Vagina (tissue), 2 donors: ENCODE measurements around the gene MICAL2.

Experiments
- POLR2A ChIP-seq, 2 donors: fragments of 450-650 bp; IDR thresholded peaks; one replicate each; pipeline ENCODE4 v1.6.1; 2017; ENCODE audit warnings: antibody characterized with exemption in 2 of 2, mild to moderate bottlenecking in 2 of 2, moderate library complexity in 2 of 2
- POLR2AphosphoS5 ChIP-seq, 2 donors: sonication (generic); formaldehyde crosslinking; IDR thresholded peaks; one replicate each; pipeline ENCODE4 v1.9.0; 2017; ENCODE audit warnings: antibody characterized with exemption in 2 of 2, mild to moderate bottlenecking in 2 of 2, low read depth in 1 of 2; ENCODE audit not compliant: insufficient read depth in 1 of 2
- TF ChIP-seq, protein P1 (sequence below), 3 experiments: fragments of 450-650 bp in 2 of 3; fragments of 200-600 bp in 1 of 3; sonication (generic) in 1 of 3; IDR thresholded peaks; one replicate each; pipeline ENCODE4 v1.5.1; 2017 to 2019; ENCODE audit warnings: antibody characterized with exemption in 3 of 3, mild to moderate bottlenecking in 2 of 3, moderate library complexity in 2 of 3

DNA sequence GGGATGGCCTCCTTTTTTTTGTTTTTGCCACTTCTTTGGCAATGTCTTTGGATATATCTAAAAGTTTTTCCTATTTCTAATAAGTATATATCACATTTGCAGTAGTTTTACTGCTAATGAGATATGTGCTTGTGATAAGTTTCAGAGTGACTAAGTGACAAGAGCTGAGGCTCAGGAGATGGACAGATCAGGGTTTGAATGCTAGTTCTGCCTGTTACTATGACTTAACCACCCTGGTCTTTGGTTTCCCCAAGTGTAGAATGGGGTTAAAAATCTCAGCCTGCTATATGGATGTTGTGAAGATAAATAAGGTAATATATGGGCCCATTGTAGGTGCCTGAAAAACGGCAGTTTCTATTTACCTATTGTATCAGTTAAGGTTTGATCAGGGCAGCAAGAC is 9.1 kb upstream of the MICAL2 start:
- TF ChIP-seq, protein P1, sequence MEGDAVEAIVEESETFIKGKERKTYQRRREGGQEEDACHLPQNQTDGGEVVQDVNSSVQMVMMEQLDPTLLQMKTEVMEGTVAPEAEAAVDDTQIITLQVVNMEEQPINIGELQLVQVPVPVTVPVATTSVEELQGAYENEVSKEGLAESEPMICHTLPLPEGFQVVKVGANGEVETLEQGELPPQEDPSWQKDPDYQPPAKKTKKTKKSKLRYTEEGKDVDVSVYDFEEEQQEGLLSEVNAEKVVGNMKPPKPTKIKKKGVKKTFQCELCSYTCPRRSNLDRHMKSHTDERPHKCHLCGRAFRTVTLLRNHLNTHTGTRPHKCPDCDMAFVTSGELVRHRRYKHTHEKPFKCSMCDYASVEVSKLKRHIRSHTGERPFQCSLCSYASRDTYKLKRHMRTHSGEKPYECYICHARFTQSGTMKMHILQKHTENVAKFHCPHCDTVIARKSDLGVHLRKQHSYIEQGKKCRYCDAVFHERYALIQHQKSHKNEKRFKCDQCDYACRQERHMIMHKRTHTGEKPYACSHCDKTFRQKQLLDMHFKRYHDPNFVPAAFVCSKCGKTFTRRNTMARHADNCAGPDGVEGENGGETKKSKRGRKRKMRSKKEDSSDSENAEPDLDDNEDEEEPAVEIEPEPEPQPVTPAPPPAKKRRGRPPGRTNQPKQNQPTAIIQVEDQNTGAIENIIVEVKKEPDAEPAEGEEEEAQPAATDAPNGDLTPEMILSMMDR (IDR thresholded peaks at IDR 0.05): no peak
- no peak for TF ChIP-seq POLR2A (IDR thresholded peaks at IDR 0.05)
- TF ChIP-seq POLR2AphosphoS5 (IDR thresholded peaks at IDR 0.05; ENCODE audit: insufficient read depth in 1 of 2, low read depth in 1 of 2): no peak
